GM19238 (cell line): Measurements from ENCODE around the gene KNOP1.
"Not testable (repeated sequence)": the region's sequence is repeated elsewhere in the genome, so short reads cannot be mapped to it uniquely, and the experiment has no call there.

Source experiments
- DNase-seq: peaks from one replicate; pipeline ENCODE4 v3.0.0; 2011; ENCODE audit warnings: low spot score; ENCODE audit not compliant: insufficient read length

The KNOP1 gene

GRCh38 chr16:19687279-19687678 is 30.7 kb downstream of the KNOP1 start:
- DNase-seq, result no peak

- no peak for DNase-seq
Measured at GRCh38 chr16:19685176-19685575, 32.9 kb downstream of the KNOP1 start.

GRCh38 chr16:19683453-19684236 is 34.4 kb downstream of the KNOP1 start:
- DNase-seq, result no peak

GRCh38 chr16:19681637-19682036 is 36.4 kb downstream of the KNOP1 start:
- DNase-seq, result no peak

- DNase-seq, result no peak
Measured at GRCh38 chr16:19680881-19681340, 37.1 kb downstream of the KNOP1 start.

- not testable (repeated sequence) for DNase-seq
Measured at GRCh38 chr16:19679281-19679680, 38.7 kb downstream of the KNOP1 start.

GRCh38 chr16:19678804-19679203 is 39.2 kb downstream of the KNOP1 start:
- no peak for DNase-seq

GRCh38 chr16:19677402-19677801 is 40.6 kb downstream of the KNOP1 start:
- no peak for DNase-seq

- no peak for DNase-seq
Measured at GRCh38 chr16:19674485-19674884, 43.5 kb downstream of the KNOP1 start.

GRCh38 chr16:19672378-19672777 is 45.6 kb downstream of the KNOP1 start:
- no peak for DNase-seq

GRCh38 chr16:19666477-19666876 is 51.5 kb downstream of the KNOP1 start:
- DNase-seq, result no peak

GRCh38 chr16:19665313-19665712 is 52.7 kb downstream of the KNOP1 start:
- not testable (repeated sequence) for DNase-seq

- DNase-seq, result no peak
Measured at GRCh38 chr16:19664166-19664565, 53.9 kb downstream of the KNOP1 start.

- no peak for DNase-seq
Measured at GRCh38 chr16:19662351-19662750, 55.7 kb downstream of the KNOP1 start.

- DNase-seq, result no peak
Measured at GRCh38 chr16:19660432-19660831, 57.6 kb downstream of the KNOP1 start.

GRCh38 chr16:19659554-19659953 is 58.5 kb downstream of the KNOP1 start:
- DNase-seq, result no peak

- no peak for DNase-seq
Measured at GRCh38 chr16:19657831-19658230, 60.2 kb downstream of the KNOP1 start.

- no peak for DNase-seq
Measured at GRCh38 chr16:19655242-19655777, 62.7 kb downstream of the KNOP1 start.

- DNase-seq, result no peak
Measured at GRCh38 chr16:19654147-19654546, 63.9 kb downstream of the KNOP1 start.
